ENCODE data around the gene PDGFRB. TPM values are rescaled to one million over a fixed set of nuclear protein-coding genes. Genes with fewer than 3 reads are reported as not detected.
A peak's percentile ranks its signal among the peaks of the same experiment; 100 is the strongest.

Gene PDGFRB
- total and polyA plus RNA-seq, 2 of the 8 experiments (the other 6 are each of a cell fraction or from before 2014, with no cell fraction given), result 4.2 to 13.7 TPM

DNA sequence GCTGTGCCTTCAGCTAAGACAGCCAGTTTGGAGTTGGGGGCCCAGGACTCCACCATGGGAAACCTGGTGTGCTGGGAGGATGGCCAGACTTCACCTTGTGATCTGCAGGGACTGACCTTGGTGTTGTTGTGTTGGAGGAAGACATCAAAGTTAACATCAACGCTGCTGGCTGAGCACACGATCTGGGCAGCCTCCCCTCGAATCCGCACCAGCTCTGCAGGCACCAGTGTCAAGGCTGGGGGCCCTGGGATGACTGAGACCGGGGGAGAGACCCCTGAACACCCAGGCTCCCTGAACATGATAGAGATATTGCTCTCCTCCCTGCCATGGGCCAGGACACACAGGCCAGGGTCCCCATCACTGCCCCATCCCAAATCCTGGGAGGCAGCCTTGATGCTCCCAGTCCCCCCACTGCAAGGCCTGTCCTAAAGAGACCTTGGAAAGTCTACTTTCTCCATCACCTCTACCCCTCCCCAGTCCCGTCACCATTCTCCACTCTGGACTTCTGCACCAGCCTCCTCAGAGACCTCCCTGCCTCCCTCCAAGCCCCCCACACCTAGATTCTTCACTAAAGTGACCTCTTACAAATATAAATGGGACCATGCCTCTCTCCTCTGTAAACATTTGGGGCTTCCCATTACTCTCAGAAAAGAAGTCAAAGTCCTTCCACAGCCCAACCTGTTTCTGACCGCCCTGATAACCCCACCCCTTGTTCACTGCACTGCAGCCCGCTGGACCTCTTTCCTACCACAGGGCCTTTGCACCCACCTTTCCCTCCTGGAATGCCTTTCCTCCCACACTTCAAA lies 77.4 kb downstream of the PDGFRB start:
- no peak overlapping the region for H2BK5ac ChIP-seq (ENCODE audit: low read depth, low read length)

More for the DNA sequence above, 77.4 kb downstream of the PDGFRB start:
- ChIA-PET CTCF (ENCODE audit: partially characterized antibody) (interaction anchor here (0.6 to 4.8 kb wide), 7 partner anchors 12 to 565 kb away, joined by 3 to 20 read pairs (median 5); no protein-coding TSS in a partner anchor), POLR2A (ENCODE audit: partially characterized antibody) (interaction anchor here (0.8 to 2.0 kb wide), 2 partner anchors 8 to 12 kb away, joined by 4 to 6 read pairs; partner anchors contain the start of gene CSF1R)
- Histone ChIP-seq H3K36me3 (ENCODE audit: control insufficient read depth in 2 of 4, insufficient read depth in 4 of 4, low read length in 3 of 4) (no peaks in the 10 kb centered on the region), H2BK20ac (ENCODE audit: low read length) (no peak overlapping the region), H3K9me3 (ENCODE audit: insufficient read depth in 2 of 2, low read depth in 1 of 2, low read length in 1 of 2) (no peaks in the 10 kb centered on the region), H3K4ac (replicated peaks; ENCODE audit: insufficient read length, low read depth, low read length) (no peak overlapping the region), H3K18ac (ENCODE audit: extremely low read depth, low read length) (no peak overlapping the region), H3K79me1 (ENCODE audit: low read depth, low read length) (no peaks in the 10 kb centered on the region), H2AFZ (ENCODE audit: low read length) (no peak overlapping the region), H4K91ac (replicated peaks; ENCODE audit: insufficient read length, low read length) (no peak overlapping the region), H3K9ac (replicated peaks in 1 of 4; ENCODE audit: extremely low read depth in 1 of 4, low read depth in 3 of 4, low read length in 3 of 4) (no peak overlapping the region), H4K20me1 (replicated peaks in 1 of 2; ENCODE audit: control insufficient read depth in 1 of 2, insufficient read depth in 2 of 2, low read length in 2 of 2) (no peaks in the 10 kb centered on the region), H3K14ac (ENCODE audit: insufficient read length) (no peak overlapping the region), H3K56ac (replicated peaks; ENCODE audit: insufficient read length, low read depth, low read length) (no peak overlapping the region), H3K79me2 (ENCODE audit: control insufficient read depth in 1 of 2, insufficient read depth in 2 of 2, low read length in 2 of 2) (no peaks in the 10 kb centered on the region), H3K4me2 (ENCODE audit: insufficient read depth in 1 of 2, low read depth in 2 of 2, low read length in 2 of 2) (no peak overlapping the region), H3K4me3 (ENCODE audit: extremely low read depth in 1 of 4, insufficient read depth in 2 of 4, low read depth in 3 of 4, low read length in 4 of 4) (no peak overlapping the region), H4K5ac (ENCODE audit: insufficient read length, low read depth, low read length) (no peak overlapping the region), H3K23me2 (ENCODE audit: low read depth, low read length) (no peaks in the 10 kb centered on the region; the same call in 1 of the 2 replicates), H3K27me3 (replicated peaks in 1 of 4; ENCODE audit: control insufficient read depth in 3 of 4, extremely low read depth in 1 of 4, insufficient read depth in 3 of 4, low read length in 3 of 4) (no peaks in the 10 kb centered on the region), H3K23ac (ENCODE audit: insufficient read length) (no peak overlapping the region), H3K27ac (ENCODE audit: low read depth, low read length) (no peak overlapping the region), H2AK5ac (ENCODE audit: low read depth, low read length) (no peak overlapping the region), H2BK12ac (ENCODE audit: low read depth, low read length) (no peak overlapping the region), H3K4me1 (replicated peaks in 1 of 4; ENCODE audit: control insufficient read depth in 3 of 4, insufficient read depth in 4 of 4, low read length in 3 of 4) (peaks cover 0 to 6% (median 1%) of the 10 kb centered on the region in 4 experiments; a peak in 5 of 7 replicates), H2BK15ac (ENCODE audit: low read length) (no peak overlapping the region), H2BK120ac (replicated peaks; ENCODE audit: low read depth, low read length) (no peak overlapping the region), H4K8ac (ENCODE audit: extremely low read depth, insufficient read depth, low read length) (no peak overlapping the region)
- WGBS, 2 experiments (ENCODE audit: extremely low coverage in 1 of 2, insufficient coverage in 1 of 2, insufficient read length in 1 of 2, insufficient replicate concordance in 2 of 2, low coverage in 1 of 2, low lambda C conversion rate in 2 of 2, missing lambda C conversion rate in 1 of 2), result 91% methylated on average over 8 of the region's 8 CpGs; no CpG with 5 or more reads in 1 of the 2 experiments
- TF ChIP-seq RBBP5 (IDR thresholded peaks at IDR 0.05; ENCODE audit: borderline replicate concordance, low read depth, low read length) (no peak), KDM1A (IDR thresholded peaks at IDR 0.05; ENCODE audit: borderline replicate concordance, low read length) (peak; percentile 63; the same call in 1 of the 2 replicates), E2F6 (IDR thresholded peaks at IDR 0.05) (no peak)
- peak in 1 of 2 experiments; percentile 24 for DNase-seq (ENCODE audit: low read depth in 1 of 2, low spot score in 2 of 2)
- no peak for FAIRE-seq

Data from H1 (cell line).